H1 (cell line): ENCODE results near the gene GSDME.

Experiments used
- BRCA1 ChIP-seq: IDR thresholded peaks from 2 replicates; pipeline ENCODE4 v1.6.1; 2012; ENCODE audit warnings: low read depth, low read length, improper control_type of control experiment
- CTCF ChIP-seq, 3 experiments: IDR thresholded peaks; 1 replicate in 2 of 3; 2 replicates in 1 of 3; pipeline versions ENCODE4 v1.5.1 to v1.6.1; 2011; ENCODE audit warnings: low read length in 3 of 3, mild to moderate bottlenecking in 3 of 3, inconsistent platforms in 2 of 3, low read depth in 1 of 3, moderate library complexity in 1 of 3; ENCODE audit not compliant: insufficient read depth in 1 of 3; ENCODE audit errors: control extremely low read depth in 1 of 3
- EGR1 ChIP-seq: IDR thresholded peaks from 2 replicates; pipeline ENCODE4 v1.6.1; 2011; ENCODE audit warnings: low read depth, low read length, borderline replicate concordance
- EZH2 ChIP-seq: fragments of 200-600 bp; sonication (generic); IDR thresholded peaks from 2 replicates; pipeline ENCODE4 v1.7.1; 2012; ENCODE audit warnings: low read depth, mild to moderate bottlenecking, moderate library complexity, low read length, inconsistent platforms; ENCODE audit not compliant: severe bottlenecking
- NANOG ChIP-seq: IDR thresholded peaks from 2 replicates; pipeline ENCODE4 v1.6.1; 2011; ENCODE audit warnings: low read length, low read depth, mild to moderate bottlenecking, inconsistent platforms; ENCODE audit not compliant: insufficient read depth, poor library complexity, severe bottlenecking
- NRF1 ChIP-seq: IDR thresholded peaks from 2 replicates; pipeline ENCODE4 v1.6.1; 2011; ENCODE audit warnings: mild to moderate bottlenecking, low read depth, low read length, improper control_type of control experiment
- RNF2 ChIP-seq: fragments of 200-900, 300-1000 bp; sonication (generic); IDR thresholded peaks from 2 replicates; pipeline ENCODE4 v1.7.1; 2016; ENCODE audit warnings: borderline replicate concordance, low read depth, mild to moderate bottlenecking, antibody characterized with exemption, low read length; ENCODE audit not compliant: poor library complexity, severe bottlenecking; ENCODE audit errors: missing control alignments
- ZNF274 ChIP-seq: IDR thresholded peaks from 2 replicates; pipeline ENCODE4 v1.7.0; 2012; ENCODE audit warnings: low read length, borderline replicate concordance; ENCODE audit errors: extremely low read depth
- TF ChIP-seq, protein P1 (sequence below): IDR thresholded peaks from 2 replicates; pipeline ENCODE4 v1.6.1; 2012; ENCODE audit warnings: low read length, inconsistent platforms

GRCh38 chr7:24764972-24765744 lies 7.9 kb upstream of the GSDME start:
- TF ChIP-seq CTCF (IDR thresholded peaks at IDR 0.05; ENCODE audit: control extremely low read depth in 1 of 3, insufficient read depth in 1 of 3, low read depth in 1 of 3, low read length in 3 of 3) (no peak), NANOG (no peak), EZH2 (no peak), ZNF274 (no peak), RNF2 (no peak), BRCA1 (no peak), NRF1 (no peak), EGR1 (no peak)
- TF ChIP-seq, protein P1, sequence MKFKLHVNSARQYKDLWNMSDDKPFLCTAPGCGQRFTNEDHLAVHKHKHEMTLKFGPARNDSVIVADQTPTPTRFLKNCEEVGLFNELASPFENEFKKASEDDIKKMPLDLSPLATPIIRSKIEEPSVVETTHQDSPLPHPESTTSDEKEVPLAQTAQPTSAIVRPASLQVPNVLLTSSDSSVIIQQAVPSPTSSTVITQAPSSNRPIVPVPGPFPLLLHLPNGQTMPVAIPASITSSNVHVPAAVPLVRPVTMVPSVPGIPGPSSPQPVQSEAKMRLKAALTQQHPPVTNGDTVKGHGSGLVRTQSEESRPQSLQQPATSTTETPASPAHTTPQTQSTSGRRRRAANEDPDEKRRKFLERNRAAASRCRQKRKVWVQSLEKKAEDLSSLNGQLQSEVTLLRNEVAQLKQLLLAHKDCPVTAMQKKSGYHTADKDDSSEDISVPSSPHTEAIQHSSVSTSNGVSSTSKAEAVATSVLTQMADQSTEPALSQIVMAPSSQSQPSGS = no peak
